ENCODE measurements around the gene RAB6B.
A peak's percentile ranks its signal among the peaks of the same experiment; 100 is the strongest.

Gene RAB6B

DNA sequence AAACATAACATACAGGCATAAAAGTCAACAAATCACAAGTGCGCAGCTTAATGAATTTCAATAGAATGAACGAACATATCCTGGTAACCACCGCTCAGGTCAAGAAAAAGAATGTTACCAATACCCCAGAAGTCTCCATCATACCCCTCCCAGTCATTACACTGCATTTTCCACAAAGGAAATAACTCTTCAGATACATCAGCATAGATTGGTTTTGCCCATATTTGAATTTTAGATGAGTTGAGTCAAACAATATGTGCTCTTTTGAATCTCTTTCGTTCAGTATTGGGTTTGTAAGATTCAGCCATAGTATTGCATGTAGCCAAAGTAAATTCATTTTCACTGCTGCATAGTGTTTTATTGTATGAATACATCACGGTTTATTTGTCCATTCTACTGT lies 6.2 kb upstream of the RAB6B start:
- no peak overlapping the region for H3K4me3 ChIP-seq (replicated peaks in 1 of 2; ENCODE audit: low read depth in 2 of 2, low read length in 2 of 2)
- no peak for TF ChIP-seq CTCF (IDR thresholded peaks at IDR 0.05; ENCODE audit: low read depth, low read length)
- no peak for DNase-seq (ENCODE audit: low read depth in 2 of 2)

GRCh38 chr3:133901083-133901482 lies 5.4 kb upstream of the RAB6B start:
- DNase-seq (ENCODE audit: low read depth in 2 of 2) = no peak
- no peak overlapping the region for H3K4me3 ChIP-seq (replicated peaks in 1 of 2; ENCODE audit: low read depth in 2 of 2, low read length in 2 of 2)
- TF ChIP-seq CTCF (IDR thresholded peaks at IDR 0.05; ENCODE audit: low read depth, low read length) = peak; percentile 35

- no peak for DNase-seq (ENCODE audit: low read depth in 2 of 2)
- no peak overlapping the region for H3K4me3 ChIP-seq (replicated peaks in 1 of 2; ENCODE audit: low read depth in 2 of 2, low read length in 2 of 2)
- TF ChIP-seq CTCF (IDR thresholded peaks at IDR 0.05; ENCODE audit: low read depth, low read length) = no peak
Observed at GRCh38 chr3:133899311-133899710, 3.6 kb upstream of the RAB6B start.

DNA sequence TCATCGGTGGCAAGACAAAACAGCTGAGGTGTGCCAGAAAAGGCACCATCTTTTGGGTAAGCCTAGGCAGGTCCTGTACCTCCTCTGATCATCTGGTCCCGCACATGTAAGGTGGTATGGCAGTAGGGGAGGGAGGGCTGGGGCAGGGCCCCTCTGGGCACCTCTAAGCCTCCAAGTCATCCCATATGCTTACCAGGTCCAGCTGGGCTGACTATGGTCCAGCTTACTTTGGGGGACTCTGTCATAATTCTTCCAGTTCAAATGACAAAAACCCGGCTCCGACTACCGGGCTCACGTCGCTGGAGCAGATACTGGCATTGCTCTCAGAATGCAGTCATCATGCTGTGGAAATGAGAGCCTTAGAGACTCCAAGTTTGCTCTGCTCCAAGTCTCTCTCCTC lies 1.9 kb upstream of the RAB6B start:
- no peak for TF ChIP-seq CTCF (IDR thresholded peaks at IDR 0.05; ENCODE audit: low read depth, low read length)
- DNase-seq (ENCODE audit: low read depth in 2 of 2) = no peak

GRCh38 chr3:133896002-133896761 lies 500 bp upstream of the RAB6B start:
- H3K4me3 ChIP-seq (replicated peaks in 1 of 2; ENCODE audit: low read depth in 2 of 2, low read length in 2 of 2) = peak overlapping the region; percentile 68 to 74
- DNase-seq (ENCODE audit: low read depth in 2 of 2) = peak; percentile 7 to 10
- TF ChIP-seq CTCF (IDR thresholded peaks at IDR 0.05; ENCODE audit: low read depth, low read length) = no peak

More for the DNA sequence above, 1.9 kb upstream of the RAB6B start:
- H3K4me3 ChIP-seq (replicated peaks in 1 of 2; ENCODE audit: low read depth in 2 of 2, low read length in 2 of 2) = no peak overlapping the region

DNA sequence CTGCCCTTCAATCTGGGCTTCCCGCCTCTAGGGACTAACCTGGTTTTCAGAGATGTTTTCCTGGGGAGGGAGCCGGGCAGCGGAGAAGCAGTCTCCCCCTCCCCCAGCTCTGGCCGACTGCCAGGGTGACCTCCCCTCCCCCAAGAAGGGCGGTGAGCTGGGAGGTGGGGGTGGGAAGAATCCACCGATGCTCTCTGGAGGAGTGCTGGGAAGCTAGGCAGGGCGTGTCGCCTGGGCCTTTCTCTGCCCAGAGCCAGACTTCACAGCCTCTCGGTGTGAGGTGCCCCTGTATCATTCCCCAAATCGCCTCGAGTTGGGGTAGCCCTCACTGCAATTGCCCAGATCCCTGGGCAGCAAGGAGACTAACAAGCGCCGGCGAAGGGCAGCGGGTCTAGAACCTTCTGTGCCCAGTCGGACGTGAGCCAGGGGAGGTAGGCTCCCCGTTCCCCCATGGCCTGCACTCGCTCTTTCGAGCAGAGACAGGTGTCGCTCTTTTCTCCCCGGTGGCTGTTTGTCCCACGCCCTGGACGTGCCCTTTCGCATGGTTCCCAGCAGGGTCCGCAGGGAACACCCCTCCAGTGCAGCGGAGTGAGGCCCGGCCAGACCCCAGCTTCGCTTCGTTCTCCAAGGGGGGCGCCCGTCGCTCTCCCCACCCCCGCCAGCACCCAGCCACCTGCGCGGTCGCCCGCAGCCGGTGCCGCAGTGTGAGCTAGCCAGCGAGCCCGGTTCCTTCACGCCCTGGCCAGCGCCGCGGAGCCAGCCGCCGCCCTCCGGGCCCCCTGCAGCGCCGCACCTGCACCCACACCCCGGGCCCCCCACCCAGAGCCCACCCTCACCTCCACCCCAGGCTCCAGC lies 1.1 kb downstream of the RAB6B start:
- no peak for DNase-seq (ENCODE audit: low read depth in 2 of 2)
- peak overlapping the region in 1 of 2 donors; percentile 68 for H3K4me3 ChIP-seq (replicated peaks in 1 of 2; ENCODE audit: low read depth in 2 of 2, low read length in 2 of 2)
- TF ChIP-seq CTCF (IDR thresholded peaks at IDR 0.05; ENCODE audit: low read depth, low read length) = no peak

Measured in cardiac fibroblast (primary cell).